Activated naive CD4-positive, alpha-beta T cell (primary cell): Measurements from ENCODE around the gene CHKB.
"Not testable (repeated sequence)": the region's sequence is repeated elsewhere in the genome, so short reads cannot be mapped to it uniquely, and the experiment has no call there.

ENCODE experiments used
- DNase-seq, 4 experiments: peaks; one replicate each; lab custom pipeline; 2025; lab: John Stamatoyannopoulos, UW

CHKB gene

DNA sequence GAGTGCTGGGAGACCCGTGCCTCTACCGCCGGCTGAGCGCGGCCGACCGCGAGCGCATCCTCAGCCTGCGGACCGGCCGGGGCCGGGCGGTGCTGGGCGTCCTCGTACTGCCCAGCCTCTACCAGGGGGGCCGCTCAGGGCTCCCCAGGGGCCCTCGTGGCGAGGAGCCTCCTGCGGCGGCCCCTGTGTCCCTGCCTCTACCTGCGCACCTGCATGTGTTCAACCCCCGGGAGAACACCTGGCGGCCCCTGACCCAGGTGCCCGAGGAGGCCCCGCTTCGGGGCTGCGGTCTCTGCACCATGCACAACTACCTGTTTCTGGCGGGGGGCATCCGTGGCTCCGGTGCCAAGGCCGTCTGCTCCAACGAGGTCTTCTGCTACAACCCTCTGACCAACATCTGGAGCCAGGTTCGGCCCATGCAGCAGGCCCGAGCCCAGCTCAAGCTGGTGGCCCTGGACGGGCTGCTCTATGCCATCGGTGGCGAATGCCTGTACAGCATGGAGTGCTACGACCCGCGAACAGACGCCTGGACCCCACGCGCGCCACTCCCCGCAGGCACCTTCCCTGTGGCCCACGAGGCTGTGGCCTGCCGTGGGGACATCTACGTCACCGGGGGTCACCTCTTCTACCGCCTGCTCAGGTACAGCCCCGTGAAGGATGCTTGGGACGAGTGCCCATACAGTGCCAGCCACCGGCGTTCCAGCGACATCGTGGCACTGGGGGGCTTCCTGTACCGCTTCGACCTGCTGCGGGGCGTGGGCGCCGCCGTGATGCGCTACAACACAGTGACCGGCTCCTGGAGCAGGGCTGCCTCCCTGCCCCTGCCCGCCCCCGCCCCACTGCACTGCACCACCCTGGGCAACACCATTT is 33.5 kb downstream of the CHKB start:
- peak in 1 of 4 experiments; percentile 34 for DNase-seq

DNA sequence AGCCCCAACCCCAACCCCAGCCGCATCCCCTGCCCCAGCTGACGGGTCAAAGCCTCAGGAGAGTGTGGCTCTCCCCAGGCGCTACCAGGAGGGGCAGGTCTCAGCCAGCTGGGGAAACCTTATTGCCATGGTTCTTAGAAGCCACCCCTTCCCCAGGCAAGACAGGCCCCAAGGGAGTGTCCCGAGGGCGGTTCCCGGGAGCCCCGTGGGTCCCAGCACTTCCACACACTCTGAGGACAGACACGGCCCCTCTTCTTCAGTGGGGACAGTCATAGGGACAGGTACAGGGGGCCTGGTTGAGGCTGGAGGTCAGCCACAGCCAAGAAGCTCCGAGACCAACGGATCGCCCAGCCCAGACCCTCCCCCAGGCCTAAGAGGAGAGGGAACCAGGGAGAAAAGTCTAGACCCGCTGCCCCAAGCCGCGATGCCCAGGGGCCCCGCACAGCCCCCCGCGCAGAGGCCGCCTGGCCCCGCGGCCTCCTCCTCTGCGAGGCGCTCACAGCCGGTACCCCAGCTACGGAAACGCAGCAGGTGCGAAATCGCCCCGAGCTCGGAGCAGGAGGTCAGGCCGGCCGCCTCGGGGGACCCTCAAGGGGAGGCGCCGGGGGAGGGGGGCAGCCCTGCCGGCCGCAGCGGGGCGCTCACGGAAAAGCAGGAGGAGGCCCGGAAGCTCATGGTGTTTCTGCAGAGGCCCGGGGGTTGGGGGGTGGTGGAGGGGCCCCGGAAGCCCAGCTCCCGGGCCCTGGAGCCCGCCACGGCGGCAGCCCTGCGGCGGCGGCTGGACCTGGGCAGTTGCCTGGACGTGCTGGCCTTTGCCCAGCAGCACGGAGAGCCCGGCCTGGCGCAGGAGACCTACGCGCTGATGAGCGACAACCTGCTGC is 34.4 kb downstream of the CHKB start:
- DNase-seq, result peak in 2 of 4 experiments; percentile 53 to 69

DNA sequence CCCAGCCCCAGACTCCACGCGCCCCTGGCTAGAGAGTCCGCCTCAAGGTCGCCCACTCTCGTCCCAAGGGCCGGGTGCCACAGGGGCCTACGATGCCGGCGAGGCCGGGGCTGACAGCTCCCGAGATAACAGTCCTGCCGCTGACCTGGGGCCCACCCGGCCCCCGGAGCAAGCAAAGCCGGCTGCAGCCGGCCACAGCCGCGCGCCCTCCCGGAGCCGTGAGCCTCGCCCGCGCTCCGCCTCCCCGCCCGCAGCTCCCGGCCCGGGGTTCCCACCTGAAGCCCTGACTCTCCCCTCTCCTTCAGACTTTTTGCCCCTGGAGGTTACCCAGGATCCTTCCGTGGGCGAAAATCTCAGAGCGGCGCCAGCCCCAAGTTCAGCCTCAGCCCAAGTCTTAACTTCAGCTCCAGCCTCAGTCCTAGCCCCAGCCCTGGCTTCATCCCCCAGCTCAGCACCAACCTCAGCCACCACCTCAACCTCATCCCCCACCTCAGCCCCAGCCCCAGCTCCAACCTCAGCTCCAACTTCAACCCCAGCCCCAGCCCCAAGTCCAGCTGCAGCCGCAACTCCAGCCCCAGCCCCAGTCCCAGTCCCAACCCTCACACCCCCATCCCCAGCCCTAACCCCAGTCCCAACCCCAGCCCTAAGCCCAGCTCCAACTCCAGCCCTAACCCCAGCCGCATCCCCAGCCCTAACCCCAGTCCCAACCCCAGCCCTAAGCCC is 35.2 kb downstream of the CHKB start:
- DNase-seq, result no peak

DNA sequence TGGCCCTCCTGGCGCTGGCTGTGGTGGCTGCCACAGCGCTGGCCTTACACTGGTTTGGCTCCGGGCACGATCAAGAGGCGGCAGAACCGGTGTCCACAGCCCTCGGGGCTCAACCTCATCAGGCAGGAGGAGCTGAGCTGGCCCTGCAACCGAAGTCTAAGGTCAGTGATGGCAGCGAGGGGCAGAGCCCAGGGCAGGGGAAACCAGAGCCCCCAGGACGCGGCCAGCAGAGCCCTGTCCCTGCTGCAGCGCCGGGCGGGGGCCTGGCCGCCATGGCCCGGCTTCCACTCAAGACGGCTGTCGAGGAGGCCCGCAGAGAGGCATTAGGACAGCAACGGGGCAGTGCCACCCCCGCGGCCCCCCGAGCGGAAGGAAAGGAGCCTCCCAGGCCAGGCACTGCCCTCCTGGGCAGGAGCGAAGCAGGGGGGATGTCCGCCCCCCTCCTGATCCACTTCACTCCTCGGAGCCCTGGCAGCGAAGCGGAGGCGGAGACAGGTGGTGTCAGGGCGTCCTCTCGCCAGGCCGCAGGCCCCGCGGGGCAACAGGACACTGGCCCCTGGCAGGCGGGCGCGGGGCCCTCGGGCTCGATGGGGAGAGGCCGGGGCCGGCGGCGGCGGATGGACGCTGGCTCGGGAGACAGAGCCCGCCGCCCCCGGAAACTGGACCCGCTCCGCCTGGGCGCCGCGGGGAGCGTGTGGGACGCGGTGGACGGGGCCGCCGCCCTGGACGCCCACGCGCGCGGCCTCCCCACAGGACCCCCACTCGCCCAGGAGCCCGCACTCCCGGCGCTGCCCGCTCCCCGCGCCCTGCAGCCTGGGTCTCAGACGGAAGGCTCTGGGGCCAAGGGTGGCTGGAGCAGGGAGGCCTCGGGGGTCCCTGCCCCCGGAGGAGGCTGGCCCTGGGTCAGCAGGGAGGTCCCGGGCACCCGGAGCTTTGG is 36.1 kb downstream of the CHKB start:
- no peak for DNase-seq

DNA sequence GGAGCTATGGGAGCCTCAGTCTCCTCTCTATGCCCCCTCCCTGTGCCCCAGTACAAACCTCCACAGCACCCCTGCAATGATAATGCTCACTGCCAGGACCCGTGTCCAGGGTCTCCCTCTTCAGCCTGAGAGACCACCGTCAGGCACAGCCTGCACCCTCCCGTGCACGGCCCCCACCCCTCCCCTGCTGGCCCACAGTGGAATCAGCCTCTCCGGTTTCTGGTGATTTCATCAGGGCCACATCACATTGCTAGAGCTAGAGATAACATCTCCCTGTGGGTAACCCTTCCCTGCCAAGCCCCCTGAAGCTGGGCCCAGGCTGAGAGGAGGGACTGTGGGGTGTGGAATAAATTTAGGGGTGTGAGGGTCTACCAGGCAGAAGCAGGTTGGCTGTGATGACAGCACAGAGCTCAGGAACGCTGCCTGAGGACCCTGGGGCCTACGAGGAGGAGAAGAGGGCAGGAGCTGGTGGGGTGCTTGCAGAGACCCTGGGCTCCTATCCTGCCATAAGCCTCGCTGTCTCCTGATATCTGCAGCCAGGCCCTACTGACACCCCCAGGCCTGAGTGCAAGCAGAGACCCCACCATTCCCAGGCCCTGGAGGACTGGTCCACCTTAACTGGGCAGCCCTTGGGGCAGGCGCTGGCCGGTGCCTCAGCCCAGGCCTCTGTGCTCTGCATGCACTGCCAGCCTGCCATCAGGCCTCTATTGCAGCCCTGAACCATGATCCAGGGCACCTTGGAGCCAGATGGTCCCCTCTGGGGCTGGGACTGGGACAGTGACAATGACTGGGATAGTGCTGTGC is 36.9 kb downstream of the CHKB start, which contains the start of gene KLHDC7B:
KLHDC7B (plus strand) TSS at position 378 of the 804 bp plus-strand sequence; CDS start at position 723, 345 bp downstream.
- DNase-seq, result no peak

DNA sequence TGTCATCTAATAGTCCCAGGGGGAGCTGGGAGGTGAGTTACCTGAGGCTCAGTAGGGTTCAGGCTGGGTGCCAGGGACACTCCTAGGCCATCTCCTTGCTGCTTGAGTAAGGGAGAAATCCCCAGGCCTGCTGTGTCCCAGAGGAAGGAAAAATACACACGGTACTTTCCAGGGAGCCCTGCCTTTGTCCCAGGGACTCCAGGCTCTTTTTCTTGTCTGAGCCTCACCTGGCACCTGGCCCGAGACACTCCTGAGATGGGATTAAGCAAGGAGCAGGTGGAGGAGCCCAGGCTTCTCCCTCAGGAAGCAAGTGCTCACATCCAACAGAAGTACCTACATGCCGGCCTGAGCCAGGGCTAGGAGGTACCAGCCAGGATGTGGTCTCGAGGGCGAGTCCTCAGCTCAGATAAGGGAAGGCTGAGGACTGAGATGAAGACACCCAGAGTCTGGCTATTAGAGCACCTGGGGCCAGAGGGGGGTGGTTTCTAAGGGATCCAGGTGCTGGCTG is 37.8 kb downstream of the CHKB start:
- DNase-seq, result no peak

DNA sequence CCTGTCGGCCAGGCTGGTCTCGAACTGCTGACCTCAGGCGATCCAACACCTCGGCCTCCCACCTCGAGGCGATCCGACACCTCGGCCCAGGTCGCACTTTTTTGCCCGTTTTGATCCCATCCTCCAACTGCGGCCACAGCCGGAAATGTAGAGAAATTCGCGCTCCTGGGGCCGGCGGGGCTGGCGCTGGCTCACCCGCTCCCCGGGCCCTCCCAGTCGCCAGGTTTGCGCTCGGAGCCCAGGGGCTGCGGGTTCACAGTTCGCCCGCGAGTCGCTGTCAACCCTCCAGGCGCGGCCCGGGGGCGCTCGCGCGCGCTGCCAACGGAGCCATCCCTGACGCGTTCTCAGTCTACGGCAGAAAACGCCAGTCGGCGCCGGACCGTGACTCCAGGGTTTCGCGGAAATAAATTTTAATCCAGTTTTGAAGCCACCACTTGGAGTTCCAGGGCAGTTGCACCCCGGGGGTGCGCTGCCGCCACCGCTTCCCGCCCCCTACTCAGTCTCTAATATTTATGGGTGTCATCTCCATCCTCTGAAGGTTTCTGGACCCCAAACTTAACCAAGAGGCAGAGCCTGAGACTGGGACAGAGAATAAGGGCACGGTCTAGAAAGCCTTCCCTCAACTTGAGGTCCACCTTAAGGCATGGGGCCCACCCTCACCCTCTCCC is 38.4 kb downstream of the CHKB start:
- DNase-seq, result peak; percentile 50 to 78 (median 64)

DNA sequence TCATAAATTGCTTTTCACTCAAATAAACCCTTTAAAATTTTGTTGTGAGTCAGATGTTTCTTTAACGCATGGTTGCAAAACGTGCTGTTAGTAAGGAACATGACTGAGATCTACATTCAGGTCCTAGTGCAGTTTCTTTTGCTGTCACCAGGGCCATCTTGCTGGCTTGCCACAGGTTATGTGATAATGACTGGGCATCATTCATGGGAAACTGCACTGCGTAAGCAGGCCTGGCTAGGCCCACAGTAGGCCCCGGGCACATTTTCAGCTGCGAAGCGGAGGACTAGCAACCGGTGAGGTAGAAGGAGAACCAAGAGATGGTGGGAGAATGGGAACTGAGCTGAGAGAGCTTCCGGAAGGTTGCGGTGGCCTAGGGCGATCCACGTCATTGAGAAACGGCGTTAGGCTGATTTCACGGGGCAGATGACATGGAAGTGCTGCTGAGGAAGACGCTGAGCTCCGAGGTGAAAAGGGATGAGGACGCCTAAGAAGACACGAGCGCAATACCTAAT is 40.2 kb downstream of the CHKB start:
- no peak for DNase-seq

DNA sequence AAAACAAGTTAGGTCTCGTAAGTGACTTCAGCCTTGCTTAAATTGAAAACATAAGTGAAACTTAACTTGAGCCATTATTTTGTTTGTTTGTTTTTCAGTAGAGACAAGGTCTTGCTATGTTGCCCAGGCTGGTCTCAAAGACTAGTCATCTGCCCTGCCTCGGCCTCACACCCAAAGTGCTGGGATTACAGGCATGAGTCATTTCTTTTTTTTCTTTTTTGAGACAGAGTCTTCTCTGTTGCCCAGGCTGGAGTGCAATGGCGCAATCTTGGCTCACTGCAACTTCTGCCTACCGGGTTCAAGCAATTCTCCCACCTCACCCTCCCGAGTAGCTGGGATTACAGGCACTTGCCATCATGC is 41.0 kb downstream of the CHKB start:
- not testable (repeated sequence) for DNase-seq

DNA sequence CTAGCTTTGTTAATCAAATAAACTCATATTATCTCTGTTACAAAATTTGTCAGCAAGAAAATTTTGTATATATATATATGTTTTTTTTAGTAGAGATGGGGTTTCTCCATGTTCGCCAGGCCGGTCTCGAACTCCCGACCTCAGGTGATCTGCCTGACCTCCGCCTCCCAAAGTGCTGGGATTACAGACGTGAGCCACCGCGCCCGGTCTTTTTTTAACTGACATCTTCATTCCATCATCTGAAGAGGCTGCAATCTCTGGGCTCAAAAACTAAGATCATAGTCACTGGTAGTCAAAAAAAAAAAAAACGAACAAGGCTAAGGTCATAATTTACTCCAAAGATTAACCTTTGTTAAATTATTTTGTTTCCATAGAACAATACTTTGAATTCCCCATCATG is 42.3 kb downstream of the CHKB start:
- no peak for DNase-seq

DNA sequence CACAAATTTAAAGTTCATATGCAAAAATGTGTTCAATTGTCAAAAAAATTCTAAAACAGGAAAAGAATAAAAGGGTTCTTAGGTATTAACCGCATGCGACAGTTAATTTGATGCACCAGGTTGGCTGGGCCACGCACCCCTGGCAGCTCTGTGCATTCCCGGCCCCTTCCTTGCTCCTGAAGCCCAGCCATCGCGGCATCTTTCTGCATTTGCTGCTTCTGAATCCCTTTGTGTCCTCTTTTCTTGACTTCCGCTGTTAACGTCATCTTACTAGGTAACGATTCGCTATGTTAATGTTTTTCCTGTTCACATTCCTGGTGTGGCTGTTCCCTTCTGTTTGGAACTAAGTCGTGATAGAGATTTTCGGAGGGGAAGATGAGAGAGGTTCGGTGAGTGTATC is 44.9 kb downstream of the CHKB start:
- no peak for DNase-seq

DNA sequence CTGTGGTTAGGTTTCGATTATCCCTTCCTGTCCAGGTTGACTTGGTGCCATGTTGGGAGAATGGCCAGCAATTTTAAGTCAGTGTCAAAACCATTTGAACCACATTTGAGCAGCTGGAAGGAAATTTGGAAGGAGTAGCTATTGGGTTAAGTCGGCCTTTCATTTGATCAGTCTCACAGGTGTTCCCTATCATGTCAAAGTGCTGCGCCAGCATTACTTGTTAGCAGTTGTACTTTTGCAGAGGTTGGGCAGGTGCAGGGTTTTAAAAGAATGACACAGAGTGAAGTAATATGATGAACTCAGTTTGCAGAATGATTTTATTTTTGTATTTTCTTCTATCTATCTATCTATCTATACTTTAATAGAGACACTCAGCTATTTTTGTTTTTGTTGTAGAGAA is 46.4 kb downstream of the CHKB start:
- no peak for DNase-seq

DNA sequence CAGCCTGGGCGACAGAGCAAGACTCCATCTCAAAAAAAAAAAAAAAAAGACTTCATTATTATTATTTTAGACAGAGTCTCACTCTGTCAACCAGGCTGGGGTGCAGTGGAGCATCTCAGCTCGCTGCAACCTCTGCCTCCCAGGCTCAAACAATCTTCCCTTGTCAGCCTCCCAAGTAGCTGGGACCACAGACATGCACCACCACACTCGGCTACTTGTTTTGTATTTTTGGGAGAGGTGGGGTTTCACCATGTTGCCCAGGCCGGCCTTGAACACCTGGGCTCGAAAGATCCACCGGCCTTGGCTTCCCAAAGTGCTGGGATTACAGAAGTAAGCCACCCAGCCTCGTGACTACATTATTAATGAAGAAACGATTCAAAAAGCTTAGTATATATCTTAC is 47.5 kb downstream of the CHKB start:
- no peak for DNase-seq

DNA sequence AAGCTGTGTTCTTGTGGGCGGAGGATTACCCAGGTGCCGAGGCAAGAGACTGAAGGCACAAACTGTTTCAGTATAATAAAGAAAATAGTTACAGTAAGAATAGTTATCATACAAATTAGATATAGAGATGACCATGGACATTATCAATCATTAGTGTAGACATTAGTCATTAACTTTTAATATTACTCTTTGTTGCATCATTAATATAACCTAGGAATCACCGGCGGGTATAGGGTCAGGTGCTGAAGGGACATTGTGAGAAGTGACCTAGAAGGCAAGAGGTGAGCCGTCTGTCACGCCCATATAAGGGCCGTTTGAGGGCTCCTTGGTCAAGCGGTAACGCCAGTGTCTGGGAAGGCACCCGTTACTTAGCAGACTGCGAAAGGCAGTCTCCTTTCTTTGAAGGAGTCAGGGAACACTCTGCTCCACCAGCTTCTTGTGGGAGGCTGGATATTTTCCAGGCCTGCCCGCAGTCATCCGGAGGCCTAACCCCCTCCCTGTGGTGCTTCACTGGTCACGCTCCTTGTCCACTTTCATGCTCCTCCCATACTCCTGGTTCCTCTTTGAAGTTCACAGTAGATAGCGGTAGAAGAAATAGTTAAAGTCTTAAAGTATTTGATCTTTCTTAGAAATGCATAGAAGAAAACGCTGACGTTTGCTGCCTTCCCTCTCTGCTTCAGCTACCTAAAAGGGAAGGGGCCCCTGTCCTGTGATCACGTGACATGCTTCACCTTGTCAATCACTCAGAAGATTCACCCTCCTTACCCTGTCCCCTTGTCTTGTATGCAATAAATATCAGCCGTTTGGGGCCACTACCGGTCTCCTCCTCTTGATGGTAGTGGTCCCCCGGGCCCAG is 48.6 kb downstream of the CHKB start:
- not testable (repeated sequence) for DNase-seq

DNA sequence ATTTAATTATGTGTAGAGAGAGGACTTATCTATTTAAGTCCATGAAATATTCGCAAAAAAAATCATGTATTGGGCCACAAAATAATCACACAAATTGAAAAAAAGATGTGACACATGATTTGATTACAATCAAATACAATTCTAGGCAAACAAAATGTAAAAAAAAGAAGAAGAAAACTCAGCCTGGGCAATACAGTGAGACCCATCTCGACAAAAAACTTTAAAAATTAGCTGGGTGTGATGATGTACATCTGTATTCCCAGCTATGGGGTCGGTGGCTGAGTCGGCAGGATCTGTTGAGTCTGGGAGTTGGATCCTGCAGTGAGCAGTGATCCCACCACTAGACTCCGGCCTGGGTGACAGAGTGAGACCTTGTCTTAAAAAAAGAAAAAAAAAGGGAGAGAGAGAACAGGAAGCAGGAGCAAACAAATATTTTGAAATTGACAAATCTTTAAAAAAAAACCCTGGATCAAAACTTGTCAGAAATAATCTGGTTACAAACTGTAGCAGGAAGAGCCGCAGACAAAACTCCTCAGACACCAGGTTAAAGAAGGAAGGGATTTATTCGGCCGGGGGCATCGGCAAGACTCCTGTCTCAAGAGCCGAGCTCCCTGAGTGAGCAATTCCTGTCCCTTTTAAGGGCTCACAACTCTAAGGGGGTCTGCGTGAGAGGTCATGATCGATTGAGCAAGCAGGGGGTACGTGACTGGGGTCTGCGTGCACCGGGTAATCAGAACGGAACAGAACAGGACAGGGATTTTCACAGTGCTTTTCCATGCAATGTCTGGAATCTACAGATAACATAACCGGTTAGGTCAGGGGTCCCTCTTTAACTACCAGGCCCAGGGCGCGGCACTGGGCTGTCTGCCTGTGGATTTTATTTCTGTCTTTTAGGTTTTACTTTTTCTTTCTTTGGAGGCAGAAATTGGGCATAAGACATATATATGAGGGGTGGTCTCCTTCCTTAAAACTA is 49.5 kb downstream of the CHKB start:
- no peak for DNase-seq

DNA sequence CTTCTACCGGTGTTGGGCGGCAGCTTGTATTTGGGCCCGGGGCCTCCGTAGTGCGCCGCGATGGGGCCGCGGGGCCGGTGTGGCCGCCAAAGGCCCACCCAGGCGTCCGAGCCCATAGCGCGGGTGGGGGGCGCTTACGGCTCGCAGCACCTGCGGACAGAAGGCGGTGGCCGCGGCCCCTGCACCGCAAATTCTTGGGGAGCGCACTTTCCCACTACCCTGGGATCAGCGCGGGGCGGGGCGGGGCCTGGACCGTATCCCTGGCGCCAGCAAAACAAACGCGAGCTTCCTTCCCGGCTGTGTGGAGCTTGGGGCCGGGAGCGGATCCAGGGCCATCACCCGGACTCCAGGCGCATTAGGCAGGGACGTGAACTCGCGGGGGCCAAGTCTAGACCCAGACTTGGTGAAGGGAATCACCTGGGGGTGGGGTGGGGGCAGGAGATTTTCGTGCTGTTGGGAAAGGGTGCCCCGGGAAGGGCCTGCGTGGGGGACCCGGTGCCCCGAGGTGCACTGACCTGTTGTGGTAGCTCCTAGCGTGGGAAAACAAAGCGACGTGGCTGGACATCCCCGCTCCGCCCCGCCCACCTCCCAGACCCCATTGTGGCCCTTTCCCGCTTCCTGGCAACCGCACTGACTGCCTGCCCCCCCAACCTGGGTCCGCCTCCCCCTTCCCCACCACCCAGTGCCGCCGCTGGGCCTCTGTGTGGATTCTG is 50.5 kb downstream of the CHKB start:
- no peak for DNase-seq
